NOMO-1 treated with DMSO at 0.1 percent for 48 hours (cell line): ENCODE data around the gene ABCA2.

Source experiments
- DNase-seq: peaks from one replicate; lab custom pipeline; 2025; ENCODE audit not compliant: unreplicated experiment; lab: John Stamatoyannopoulos, UW

Gene ABCA2

DNA sequence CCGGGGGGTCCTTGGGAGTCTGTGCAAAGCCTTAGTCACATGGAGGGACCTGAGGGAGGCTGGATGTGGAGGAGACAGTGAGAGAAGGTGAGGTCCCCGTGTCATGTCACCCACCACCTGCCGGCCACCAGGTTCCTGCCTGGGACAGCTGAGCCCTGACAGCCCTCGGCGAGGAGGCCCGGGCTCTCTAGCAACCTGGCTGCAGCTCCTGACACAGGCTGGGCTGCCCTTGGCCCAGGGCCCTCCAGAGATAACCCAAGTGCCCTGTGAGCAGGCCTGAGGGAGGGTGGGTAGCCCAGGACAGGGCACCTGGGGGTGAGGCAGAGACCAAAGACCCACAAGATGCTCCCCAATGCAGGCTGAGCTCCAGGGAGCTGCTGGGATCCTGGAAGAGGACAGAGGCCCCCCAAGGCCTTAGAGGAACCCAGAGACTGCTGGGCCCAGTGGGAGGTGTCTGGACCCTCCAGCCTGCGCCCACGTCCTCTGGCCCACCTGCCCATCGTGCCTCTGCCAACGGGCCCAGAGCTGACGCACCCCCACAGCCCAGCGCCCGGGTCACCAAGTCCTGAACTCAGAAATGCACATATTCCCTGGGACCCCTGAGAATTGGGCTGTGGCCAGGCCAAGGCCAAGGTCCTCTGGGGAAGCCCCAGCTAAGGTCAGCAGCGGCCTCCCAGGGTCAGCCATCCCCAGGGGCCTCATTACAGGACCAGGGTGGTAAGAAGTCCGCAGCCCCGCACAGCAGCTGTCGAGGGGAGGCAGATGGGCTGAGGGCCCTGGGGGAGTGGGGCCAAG is 59.5 kb downstream of the ABCA2 start:
- no peak for DNase-seq

DNA sequence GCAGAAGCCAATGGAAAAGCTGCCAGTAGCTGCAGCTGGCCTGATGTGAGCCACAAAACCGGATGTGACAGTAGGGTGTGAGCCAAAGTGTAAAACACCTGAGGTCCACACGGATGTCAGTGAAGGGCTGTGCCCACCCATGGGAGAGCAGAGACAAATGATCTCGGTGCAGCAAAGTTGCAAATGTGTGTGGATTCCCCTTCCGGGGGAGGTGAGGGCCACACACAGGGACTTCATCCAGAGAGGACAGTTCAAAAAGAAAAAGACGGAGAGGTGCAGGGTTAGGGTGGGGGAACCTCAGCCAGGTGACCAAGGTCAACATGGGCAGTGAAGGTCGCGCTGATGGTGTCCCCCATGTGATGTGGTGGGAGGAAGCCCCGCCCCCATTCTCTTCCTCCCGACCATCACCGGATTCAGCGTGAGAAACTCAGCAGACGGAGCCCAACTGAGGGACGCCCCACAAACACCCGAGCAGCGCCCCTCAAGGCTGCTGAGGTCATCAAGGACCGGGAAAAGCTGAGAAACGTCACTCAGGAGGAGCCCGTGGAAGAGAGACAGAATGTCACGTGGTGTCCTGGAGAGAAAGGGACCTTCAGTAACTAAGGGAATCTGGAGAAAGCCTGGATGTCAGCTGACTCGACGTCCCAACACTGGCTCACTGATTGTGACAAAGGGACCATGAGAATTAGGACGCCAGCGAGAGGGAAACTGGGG is 62.1 kb downstream of the ABCA2 start:
- DNase-seq, result no peak

DNA sequence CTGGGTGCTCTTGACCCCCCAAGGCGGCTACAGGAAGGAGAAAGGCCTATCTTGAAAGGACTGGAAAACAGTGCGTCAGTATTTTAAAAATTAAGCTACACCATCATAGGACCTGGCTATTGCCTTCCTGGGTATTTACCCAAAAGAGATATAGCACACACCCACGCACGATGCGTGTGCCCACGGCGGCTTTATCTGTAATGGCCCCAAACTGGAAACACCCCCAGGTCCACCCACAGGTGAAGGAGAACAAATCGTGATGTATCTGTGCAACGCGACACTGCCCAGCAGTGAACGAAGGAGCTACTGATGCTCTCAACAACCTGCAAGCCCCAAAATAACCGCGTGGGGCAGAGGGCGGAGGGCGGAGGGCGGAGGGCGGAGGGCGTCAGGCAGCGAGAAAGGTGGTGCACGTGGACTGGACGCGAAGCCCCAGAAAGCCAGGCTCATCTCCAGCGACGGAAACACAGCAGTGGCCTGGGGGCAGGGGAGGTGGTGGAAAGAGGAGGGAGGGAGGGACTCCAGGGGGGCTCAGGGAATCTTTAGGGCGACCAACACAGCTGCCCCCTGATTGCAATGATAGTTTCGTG is 63.1 kb downstream of the ABCA2 start:
- DNase-seq, result no peak

DNA sequence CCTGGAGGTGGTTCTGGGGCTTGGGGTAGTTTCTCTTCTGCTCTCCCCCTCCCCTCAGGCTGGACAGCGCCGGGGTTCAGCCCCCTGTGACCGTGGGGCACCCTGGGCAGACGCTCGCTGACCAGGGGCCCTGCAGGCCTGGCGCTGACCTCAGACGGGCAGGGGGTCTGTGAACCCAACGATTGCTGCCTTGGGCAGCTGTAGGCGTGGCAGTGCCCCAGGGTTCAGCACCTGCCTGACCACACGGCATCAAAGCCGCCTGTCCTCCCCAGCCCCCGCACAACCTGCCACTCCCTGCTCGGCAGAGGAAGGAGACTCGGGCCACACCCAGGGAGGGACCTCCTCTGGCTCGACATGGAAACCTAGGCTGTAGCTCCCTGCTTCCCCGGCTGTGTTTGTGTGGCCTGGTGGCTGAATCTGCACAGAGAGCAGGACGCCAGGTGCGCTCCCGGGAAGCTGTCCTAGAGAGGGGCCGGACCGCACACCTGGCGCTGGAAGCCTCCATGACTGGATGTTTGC is 63.8 kb downstream of the ABCA2 start:
- DNase-seq, result no peak

DNA sequence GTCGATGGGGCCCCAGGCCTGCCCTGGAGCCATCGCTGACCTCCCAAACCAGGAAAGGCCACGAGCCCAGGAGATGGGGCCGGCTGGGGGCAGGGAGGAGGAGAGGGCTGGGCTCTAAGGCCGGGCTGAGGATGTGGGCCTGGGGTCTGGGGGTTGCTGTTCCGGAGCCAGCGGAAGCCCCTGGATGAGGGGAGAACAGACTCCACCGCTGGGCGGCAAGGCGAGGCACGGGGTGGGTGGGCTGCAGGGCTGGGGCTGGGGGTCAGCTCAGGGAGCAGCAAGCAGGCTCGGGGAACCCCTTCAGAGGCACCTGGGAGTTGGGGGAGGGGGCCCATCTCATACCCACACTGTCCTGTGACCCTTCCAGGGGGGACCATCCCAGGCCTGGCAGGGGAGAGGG is 64.3 kb downstream of the ABCA2 start:
- no peak for DNase-seq

DNA sequence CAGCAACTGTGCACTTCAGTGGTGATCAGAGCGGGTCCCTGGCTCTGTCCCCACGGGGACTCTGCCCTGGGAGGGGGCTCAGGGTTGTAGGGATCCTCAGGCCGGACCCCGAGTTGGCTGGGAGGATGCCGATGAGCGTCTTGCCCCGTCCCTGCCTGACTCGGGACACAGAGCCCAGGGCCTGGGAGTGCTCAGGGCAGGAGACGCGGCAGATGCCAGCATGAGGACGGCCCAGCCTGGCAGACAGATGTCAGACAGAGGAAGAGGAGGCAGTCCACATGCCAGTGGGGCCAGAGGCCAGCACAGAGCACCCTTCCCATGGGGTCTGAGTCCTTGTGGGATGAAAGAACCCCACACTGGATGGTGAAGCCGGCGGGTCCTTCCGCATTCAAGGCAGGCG is 64.7 kb downstream of the ABCA2 start:
- DNase-seq, result no peak

DNA sequence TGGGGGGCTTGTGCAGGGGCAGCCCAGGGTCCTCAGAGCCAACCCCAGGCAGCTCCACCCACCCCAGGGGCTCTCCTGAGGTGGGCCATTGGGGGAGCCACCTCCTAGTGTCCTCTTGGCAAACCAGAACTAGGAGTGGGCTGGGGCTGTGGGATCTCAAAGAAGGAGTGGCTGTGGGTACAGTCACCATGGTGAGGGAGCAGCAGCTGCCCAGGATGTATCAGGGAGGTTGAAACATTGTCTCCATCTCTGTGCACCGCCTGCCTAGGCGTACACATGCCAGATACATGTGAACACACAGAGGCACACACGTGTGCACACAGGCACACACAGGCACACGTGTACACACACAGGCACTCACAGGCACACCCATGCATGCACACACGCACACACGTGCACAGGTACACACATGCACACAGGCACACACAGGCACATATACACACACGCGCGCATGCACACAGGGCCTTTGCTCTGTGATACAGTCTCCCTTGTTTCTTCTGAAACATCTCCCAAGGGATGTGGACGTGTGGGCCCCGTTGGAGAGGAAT is 65.3 kb downstream of the ABCA2 start:
- no peak for DNase-seq

DNA sequence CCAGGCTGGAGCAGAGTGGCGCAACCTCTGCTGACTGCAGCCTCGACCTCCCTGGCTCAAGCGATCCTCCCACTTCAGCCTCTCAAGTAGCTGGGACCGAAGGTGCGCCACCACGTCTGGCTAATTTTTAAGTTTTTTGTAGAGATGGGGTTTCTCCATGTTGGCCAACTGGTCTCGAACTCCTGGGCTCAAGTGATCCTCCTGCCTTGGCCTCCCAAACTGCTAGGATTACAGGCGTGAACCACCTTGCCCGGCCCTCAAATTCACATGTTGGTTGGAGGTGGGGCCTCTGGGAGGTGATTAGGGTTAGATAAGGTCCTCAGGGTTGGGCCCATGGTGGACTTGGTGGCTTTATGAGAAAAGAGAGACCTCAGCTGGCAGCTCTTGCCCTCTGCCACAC is 65.9 kb downstream of the ABCA2 start:
- no peak for DNase-seq

DNA sequence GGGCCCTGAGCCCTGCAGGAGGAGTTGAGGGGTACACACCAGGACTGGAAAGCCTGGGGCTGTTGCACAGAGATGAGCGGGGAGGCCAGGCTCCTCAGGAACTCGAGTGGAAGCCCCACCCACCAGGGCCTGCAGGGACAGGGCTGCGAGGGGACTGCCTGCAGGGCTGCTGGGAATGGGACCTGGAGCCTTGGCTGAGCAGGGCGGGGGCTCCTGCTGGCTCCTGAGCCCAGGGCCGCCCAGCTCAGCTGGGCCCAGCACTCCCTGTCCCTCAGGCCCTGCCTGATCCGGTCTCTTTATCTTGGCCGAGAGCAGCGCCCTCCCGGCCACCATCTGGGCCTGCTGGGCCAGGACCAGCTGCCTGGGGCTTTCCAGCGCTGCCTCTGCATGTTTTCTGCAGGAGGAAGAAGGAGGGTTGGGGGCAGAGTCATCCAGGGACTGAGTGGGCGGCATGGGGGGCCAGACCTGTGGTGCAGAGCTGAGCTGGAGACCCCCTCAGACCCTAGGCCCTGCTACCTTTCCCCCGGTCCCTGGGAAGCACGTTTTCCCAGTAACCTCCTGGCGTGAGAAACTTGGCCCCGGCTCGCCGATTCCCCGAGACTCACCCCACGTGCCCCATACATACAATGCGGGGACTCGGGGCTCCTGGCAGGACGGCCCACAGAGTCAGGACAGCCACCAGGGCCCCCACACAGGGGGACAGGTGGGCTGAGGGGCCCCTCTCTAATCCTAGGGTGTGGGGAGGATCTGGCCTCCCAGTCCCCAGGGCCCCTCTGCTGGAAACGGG is 66.6 kb downstream of the ABCA2 start:
- DNase-seq, result no peak

DNA sequence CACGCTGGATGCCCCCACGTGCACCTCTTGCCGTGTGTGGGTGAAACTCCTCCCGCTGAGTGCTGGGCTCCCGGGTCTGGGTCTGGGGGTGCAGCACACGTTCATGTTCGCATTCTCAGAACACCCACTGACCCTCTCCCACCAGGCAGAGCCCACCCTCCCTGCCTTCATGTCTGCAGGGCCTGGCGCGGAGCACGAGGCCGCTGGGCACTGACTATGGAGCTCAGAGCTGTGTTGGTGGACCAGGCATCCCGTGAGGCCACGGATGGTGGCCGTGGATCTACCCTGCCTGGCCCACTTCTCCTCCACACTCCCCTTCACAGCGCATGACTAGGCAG is 67.1 kb downstream of the ABCA2 start:
- DNase-seq, result no peak

DNA sequence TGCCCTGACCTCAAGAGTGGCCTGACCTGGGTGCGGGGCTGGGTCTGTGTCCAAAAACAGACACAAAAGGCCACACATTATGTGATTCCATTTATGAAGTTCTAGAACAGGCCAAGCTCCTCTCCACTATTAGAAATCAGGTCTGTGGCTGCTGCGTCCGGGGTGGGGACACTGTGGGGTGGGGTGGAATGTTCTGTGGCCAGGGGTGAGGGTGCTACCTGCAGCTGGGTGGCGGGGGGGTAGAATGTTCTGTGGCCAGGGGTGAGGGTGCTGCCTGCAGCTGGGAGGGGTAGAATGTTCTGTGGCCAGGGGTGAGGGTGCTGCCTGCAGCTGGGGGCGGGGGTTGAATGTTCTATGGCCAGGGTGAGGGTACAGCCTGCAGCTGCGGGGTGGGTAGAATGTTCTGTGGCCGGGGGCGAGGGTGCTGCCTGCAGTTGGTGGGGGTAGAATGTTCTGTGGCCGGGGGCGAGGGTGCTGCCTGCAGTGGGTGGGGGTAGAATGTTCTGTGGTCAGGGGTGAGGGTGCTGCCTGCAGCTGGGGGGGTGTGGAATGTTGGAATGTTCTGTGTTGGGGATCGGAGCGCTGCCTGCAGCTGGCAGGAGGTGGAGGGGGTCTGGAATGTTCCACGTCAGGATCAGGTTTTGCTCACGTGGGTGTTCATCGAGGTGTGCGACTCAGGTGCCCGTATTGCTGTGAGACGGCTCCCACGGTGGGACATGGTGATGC is 67.7 kb downstream of the ABCA2 start:
- no peak for DNase-seq

DNA sequence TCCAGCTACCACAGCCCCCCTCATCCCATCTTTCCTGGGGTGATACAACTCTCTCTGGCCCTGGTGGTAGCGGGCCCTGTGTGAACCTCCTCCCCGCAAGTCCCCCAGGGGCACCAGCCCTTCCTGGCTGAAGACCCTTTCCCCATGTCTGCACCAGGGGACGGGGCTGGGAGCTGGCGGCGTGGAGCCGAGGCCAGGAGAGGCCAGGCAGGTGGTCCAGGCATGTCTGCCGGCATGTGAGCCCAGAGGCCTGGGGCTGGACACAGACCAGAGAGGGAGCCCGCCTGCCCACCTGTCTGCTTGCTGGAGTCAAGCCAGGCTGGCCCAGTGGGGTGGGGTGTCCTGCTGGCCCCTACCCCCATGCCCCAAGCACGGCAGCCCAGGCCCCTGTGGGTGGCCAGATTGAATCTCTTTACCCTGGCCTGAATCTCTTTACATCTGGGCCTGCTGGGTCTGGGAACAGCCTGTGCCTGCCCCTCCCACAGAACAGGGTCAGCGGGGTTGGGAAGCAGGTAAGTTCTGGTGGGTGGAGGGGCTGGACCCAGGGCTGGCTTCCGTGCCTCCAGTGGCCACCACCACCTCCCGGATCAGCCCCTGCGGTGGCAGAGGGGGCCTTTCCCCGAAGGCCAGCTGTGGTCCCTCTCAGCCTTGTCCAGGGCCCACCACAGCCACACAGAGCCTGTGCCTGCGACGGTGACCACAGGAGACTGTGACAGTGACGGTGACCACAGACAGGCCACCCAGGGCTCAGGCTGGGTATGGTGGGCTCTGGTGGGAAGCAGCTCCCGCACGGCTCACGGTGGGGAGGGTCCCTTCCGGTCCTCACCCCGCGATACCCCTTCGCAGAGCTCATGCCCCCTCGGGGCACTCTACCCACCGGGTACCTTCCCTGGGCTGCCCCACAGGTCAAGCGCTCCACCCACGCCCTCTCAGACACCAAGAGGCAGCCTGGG is 68.9 kb downstream of the ABCA2 start:
- DNase-seq, result no peak

DNA sequence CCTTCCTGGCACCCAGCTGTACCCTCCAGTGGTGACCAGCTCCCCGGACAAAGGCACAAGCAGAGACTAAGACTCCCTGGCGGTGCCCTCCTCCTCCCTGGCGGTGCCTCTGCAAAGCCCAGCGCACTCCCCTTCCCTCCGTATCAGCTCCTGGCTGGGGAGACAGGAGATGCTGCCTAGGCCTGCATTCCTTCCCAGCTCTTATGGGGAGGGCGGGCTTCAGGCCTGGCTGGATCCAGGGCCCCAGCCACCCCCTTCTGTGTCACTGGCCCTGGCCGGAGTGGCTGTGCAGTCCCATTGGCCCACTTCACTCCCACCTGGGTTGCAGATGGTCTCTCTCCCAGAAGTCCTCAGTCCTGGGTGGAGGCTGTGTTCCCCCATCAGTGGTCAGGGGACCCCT is 69.6 kb downstream of the ABCA2 start:
- DNase-seq, result no peak

DNA sequence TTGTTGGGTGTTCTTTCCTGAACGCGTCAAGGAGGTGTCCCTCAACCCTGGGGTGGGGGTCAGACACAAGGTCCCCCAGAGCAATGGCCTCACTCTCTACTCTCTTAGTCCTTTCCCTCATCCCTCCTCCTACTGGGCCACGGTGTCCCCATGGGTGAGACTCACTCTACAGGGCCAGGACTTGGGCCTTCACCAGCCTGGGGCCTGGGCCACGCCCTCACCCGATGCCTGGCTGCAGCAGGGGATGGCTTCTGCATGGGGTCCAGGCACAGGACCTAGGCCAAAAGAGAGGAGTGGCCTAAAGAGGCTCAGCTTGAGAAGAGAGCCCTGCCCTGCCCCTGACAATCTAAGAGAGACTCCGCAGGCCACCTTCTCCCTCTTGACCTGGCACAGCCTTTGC is 70.1 kb downstream of the ABCA2 start:
- no peak for DNase-seq

DNA sequence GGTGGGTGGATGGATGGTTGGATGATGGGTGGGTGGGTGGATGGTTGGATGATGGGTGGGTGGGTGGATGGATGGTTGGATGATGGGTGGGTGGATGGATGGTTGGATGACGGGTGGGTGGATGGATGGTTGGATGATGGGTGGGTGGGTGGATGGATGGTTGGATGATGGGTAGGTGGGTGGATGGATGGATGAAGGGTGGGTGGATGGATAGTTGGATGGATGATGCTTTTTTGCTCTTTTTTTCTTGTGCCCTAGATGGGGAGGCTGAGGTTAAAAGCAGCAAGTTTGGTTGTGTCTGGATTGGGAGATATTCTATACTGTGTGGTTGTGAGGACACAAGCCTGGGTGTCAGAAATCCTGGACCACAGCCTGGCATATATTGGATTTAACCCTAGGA is 70.6 kb downstream of the ABCA2 start:
- DNase-seq, result no peak
